ENCODE measurements around the gene ZC3HAV1. TPM values are rescaled to one million over a fixed set of nuclear protein-coding genes. Genes with fewer than 3 reads are reported as not detected.

The ZC3HAV1 gene
- total and polyA plus RNA-seq, 10 of the 15 experiments (the other 5 are each of a cell fraction or from before 2014, with no cell fraction given): 18.5 to 55.3 (median 44.7) TPM

DNA sequence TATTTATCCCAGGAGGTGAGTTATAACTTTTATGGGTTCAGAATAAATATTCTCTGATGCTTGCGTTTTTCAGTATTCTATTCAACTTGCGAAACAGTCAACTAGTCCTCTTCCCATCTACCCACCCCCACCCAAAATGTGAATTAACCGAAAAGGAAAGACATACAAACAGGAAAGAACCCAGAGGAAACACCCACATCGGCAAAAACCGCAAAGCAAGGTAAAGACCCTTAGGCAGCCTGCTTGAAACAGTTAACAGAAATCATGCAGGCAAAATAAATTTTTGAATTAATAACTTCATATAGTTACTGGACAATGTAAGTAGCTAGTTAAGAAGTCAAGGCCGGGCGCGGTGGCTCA, 5.4 kb downstream of the ZC3HAV1 start (continued):
- TF ChIP-seq, protein P1, sequence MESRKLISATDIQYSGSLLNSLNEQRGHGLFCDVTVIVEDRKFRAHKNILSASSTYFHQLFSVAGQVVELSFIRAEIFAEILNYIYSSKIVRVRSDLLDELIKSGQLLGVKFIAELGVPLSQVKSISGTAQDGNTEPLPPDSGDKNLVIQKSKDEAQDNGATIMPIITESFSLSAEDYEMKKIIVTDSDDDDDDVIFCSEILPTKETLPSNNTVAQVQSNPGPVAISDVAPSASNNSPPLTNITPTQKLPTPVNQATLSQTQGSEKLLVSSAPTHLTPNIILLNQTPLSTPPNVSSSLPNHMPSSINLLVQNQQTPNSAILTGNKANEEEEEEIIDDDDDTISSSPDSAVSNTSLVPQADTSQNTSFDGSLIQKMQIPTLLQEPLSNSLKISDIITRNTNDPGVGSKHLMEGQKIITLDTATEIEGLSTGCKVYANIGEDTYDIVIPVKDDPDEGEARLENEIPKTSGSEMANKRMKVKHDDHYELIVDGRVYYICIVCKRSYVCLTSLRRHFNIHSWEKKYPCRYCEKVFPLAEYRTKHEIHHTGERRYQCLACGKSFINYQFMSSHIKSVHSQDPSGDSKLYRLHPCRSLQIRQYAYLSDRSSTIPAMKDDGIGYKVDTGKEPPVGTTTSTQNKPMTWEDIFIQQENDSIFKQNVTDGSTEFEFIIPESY (IDR thresholded peaks at IDR 0.05): no peak
- no peak for TF ChIP-seq PAX8 (IDR thresholded peaks at IDR 0.05)
- no peak for TF ChIP-seq MTA3 (IDR thresholded peaks at IDR 0.05; ENCODE audit: borderline replicate concordance, low read length)
- no peak for TF ChIP-seq SMARCA5 (IDR thresholded peaks at IDR 0.05)
- TF ChIP-seq, protein P2, sequence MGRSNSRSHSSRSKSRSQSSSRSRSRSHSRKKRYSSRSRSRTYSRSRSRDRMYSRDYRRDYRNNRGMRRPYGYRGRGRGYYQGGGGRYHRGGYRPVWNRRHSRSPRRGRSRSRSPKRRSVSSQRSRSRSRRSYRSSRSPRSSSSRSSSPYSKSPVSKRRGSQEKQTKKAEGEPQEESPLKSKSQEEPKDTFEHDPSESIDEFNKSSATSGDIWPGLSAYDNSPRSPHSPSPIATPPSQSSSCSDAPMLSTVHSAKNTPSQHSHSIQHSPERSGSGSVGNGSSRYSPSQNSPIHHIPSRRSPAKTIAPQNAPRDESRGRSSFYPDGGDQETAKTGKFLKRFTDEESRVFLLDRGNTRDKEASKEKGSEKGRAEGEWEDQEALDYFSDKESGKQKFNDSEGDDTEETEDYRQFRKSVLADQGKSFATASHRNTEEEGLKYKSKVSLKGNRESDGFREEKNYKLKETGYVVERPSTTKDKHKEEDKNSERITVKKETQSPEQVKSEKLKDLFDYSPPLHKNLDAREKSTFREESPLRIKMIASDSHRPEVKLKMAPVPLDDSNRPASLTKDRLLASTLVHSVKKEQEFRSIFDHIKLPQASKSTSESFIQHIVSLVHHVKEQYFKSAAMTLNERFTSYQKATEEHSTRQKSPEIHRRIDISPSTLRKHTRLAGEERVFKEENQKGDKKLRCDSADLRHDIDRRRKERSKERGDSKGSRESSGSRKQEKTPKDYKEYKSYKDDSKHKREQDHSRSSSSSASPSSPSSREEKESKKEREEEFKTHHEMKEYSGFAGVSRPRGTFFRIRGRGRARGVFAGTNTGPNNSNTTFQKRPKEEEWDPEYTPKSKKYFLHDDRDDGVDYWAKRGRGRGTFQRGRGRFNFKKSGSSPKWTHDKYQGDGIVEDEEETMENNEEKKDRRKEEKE (IDR thresholded peaks at IDR 0.05): no peak
- 0 out of 2 replicates have a peak, but pooled peaks have one; percentile 12 for TF ChIP-seq MEF2A (IDR thresholded peaks at IDR 0.05; ENCODE audit: insufficient read depth, low read depth, low read length)
- TF ChIP-seq, protein P3, sequence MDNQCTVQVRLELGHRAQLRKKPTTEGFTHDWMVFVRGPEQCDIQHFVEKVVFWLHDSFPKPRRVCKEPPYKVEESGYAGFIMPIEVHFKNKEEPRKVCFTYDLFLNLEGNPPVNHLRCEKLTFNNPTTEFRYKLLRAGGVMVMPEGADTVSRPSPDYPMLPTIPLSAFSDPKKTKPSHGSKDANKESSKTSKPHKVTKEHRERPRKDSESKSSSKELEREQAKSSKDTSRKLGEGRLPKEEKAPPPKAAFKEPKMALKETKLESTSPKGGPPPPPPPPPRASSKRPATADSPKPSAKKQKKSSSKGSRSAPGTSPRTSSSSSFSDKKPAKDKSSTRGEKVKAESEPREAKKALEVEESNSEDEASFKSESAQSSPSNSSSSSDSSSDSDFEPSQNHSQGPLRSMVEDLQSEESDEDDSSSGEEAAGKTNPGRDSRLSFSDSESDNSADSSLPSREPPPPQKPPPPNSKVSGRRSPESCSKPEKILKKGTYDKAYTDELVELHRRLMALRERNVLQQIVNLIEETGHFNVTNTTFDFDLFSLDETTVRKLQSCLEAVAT (IDR thresholded peaks at IDR 0.05): no peak
- TF ChIP-seq SMAD1 (IDR thresholded peaks at IDR 0.05; ENCODE audit: low read depth, partially characterized antibody): no peak
- no peak for TF ChIP-seq HDAC6 (IDR thresholded peaks at IDR 0.05; ENCODE audit: unreplicated experiment)
- TF ChIP-seq, protein P4, sequence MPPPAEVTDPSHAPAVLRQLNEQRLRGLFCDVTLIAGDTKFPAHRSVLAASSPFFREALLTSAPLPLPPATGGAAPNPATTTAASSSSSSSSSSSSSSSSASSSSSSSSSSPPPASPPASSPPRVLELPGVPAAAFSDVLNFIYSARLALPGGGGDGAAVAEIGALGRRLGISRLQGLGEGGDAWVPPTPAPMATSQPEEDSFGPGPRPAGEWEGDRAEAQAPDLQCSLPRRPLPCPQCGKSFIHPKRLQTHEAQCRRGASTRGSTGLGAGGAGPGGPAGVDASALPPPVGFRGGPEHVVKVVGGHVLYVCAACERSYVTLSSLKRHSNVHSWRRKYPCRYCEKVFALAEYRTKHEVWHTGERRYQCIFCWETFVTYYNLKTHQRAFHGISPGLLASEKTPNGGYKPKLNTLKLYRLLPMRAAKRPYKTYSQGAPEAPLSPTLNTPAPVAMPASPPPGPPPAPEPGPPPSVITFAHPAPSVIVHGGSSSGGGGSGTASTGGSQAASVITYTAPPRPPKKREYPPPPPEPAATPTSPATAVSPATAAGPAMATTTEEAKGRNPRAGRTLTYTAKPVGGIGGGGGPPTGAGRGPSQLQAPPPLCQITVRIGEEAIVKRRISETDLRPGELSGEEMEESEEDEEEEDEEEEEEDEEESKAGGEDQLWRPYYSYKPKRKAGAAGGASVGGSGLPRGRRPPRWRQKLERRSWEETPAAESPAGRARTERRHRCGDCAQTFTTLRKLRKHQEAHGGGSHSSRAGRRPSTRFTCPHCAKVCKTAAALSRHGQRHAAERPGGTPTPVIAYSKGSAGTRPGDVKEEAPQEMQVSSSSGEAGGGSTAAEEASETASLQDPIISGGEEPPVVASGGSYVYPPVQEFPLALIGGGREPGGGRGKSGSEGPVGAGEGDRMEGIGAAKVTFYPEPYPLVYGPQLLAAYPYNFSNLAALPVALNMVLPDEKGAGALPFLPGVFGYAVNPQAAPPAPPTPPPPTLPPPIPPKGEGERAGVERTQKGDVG (CRISPR knock-in tag; IDR thresholded peaks at IDR 0.05): no peak
- TF ChIP-seq, protein P5, sequence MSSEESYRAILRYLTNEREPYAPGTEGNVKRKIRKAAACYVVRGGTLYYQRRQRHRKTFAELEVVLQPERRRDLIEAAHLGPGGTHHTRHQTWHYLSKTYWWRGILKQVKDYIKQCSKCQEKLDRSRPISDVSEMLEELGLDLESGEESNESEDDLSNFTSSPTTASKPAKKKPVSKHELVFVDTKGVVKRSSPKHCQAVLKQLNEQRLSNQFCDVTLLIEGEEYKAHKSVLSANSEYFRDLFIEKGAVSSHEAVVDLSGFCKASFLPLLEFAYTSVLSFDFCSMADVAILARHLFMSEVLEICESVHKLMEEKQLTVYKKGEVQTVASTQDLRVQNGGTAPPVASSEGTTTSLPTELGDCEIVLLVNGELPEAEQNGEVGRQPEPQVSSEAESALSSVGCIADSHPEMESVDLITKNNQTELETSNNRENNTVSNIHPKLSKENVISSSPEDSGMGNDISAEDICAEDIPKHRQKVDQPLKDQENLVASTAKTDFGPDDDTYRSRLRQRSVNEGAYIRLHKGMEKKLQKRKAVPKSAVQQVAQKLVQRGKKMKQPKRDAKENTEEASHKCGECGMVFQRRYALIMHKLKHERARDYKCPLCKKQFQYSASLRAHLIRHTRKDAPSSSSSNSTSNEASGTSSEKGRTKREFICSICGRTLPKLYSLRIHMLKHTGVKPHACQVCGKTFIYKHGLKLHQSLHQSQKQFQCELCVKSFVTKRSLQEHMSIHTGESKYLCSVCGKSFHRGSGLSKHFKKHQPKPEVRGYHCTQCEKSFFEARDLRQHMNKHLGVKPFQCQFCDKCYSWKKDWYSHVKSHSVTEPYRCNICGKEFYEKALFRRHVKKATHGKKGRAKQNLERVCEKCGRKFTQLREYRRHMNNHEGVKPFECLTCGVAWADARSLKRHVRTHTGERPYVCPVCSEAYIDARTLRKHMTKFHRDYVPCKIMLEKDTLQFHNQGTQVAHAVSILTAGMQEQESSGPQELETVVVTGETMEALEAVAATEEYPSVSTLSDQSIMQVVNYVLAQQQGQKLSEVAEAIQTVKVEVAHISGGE (CRISPR knock-in tag; IDR thresholded peaks at IDR 0.05): no peak
- TF ChIP-seq HDAC2 (IDR thresholded peaks at IDR 0.05): no peak
- TF ChIP-seq TCF7 (IDR thresholded peaks at IDR 0.05; ENCODE audit: borderline replicate concordance): no peak
- no peak for TF ChIP-seq CREB1 (IDR thresholded peaks at IDR 0.05; ENCODE audit: low read depth)
- TF ChIP-seq TAF1 (IDR thresholded peaks at IDR 0.05; ENCODE audit: borderline replicate concordance, low read depth, low read length): no peak
- TF ChIP-seq RFX5 (IDR thresholded peaks at IDR 0.05; ENCODE audit: low read depth, low read length): no peak
- TF ChIP-seq CHD4 (IDR thresholded peaks at IDR 0.05): no peak
- no peak for TF ChIP-seq KLF5 (IDR thresholded peaks at IDR 0.05; ENCODE audit: partially characterized antibody)

Measured in GM12878 (cell line).